Gastrocnemius medialis (tissue), 4 donors: ENCODE data around the gene EFS. TPM values are rescaled to one million over a fixed set of nuclear protein-coding genes. Genes with fewer than 3 reads are reported as not detected.
"Not testable (repeated sequence)": the region's sequence is repeated elsewhere in the genome, so short reads cannot be mapped to it uniquely, and the experiment has no call there.

Experiments
- ATAC-seq, 2 donors: fragments of 150-250 bp; one replicate each; pipeline ENCODE4 v1.9.1; 2016
- DNase-seq, 2 donors: peaks; one replicate each; pipeline ENCODE4 v3.0.0-alpha.2; 2019
- H3K27ac ChIP-seq, 4 donors: fragments of 200-600 bp; sonication (generic); 1 replicate in 1 of 4; 2 replicates in 3 of 4; pipeline ENCODE4 v1.5.1; 2016 to 2018; ENCODE audit warnings: mild to moderate bottlenecking in 2 of 4, moderate library complexity in 1 of 4
- H3K27me3 ChIP-seq, 3 donors: fragments of 200-600 bp; sonication (generic) in 2 of 3; 1 replicate in 1 of 3; 2 replicates in 2 of 3; pipeline versions ENCODE4 v1.5.1 to v1.6.0; 2016 to 2019; ENCODE audit warnings: mild to moderate bottlenecking in 1 of 3, moderate library complexity in 1 of 3
- H3K36me3 ChIP-seq, 2 donors: fragments of 200-600 bp; sonication (generic) in 1 of 2; one replicate each; pipeline ENCODE4 v1.5.1; 2017 to 2018
- H3K4me1 ChIP-seq, 2 donors: fragments of 200-600 bp; sonication (generic) in 1 of 2; one replicate each; pipeline ENCODE4 v1.5.1; 2016 to 2017; ENCODE audit warnings: mild to moderate bottlenecking in 2 of 2
- H3K4me3 ChIP-seq, 4 donors: fragments of 200-600 bp; sonication (generic) in 3 of 4; 1 replicate in 1 of 4; 2 replicates in 3 of 4; pipeline ENCODE4 v1.5.1; 2016 to 2019; ENCODE audit warnings: mild to moderate bottlenecking in 2 of 4
- H3K9me3 ChIP-seq, 3 donors: fragments of 200-600 bp; sonication (generic) in 2 of 3; 1 replicate in 1 of 3; 2 replicates in 2 of 3; pipeline ENCODE4 v1.5.1; 2016 to 2019
- CTCF ChIP-seq, 5 experiments: fragments of 450-650 bp in 3 of 5; fragments of 200-600 bp in 2 of 5; sonication (generic) in 2 of 5; IDR thresholded peaks in 4 of 5; conservative IDR thresholded peaks in 1 of 5; 1 replicate in 4 of 5; 2 replicates in 1 of 5; pipeline ENCODE4 v1.5.1; 2016 to 2019; ENCODE audit warnings: antibody characterized with exemption in 5 of 5, mild to moderate bottlenecking in 3 of 5, moderate library complexity in 3 of 5
- POLR2A ChIP-seq, 2 donors: fragments of 450-650 bp; IDR thresholded peaks; one replicate each; pipeline ENCODE4 v1.6.1; 2017; ENCODE audit warnings: antibody characterized with exemption in 2 of 2, mild to moderate bottlenecking in 2 of 2, moderate library complexity in 2 of 2
- in situ Hi-C, 4 donors: fragments of 200-750 bp; cut with MboI; loops; one replicate each; pipeline versions ENCODE4 v1.15.0 to v1.8.0; 2017; ENCODE audit warnings: low sequenced_read_pairs in 4 of 4
- intact Hi-C: fragments of 100-400 bp; cut with DNase I; formaldehyde crosslinking; loops from one replicate; pipeline ENCODE4 v1.15.1; 2023; ENCODE audit warnings: low total_unique reads
- total RNA-seq, 4 donors: library from RNA; depleted of rRNA; stranded (reverse); fragments of >200 nt; gene quantifications; one replicate each; pipeline versions ENCODE4 v1.1.0 to v1.2.3, GENCODE V29; 2016

The EFS gene
- total RNA-seq, 4 donors from 2014 or later = 0.31 to 4.1 (median 1.6) TPM

- in situ Hi-C loops = no loop called here
- Histone ChIP-seq H3K4me1 (peaks cover 0 to 6% of the 10 kb centered on the region in 2 donors), H3K27ac (peak overlapping the region in 3 of 4 donors; percentile 84 to 90 (median 85)), H3K36me3 (peaks cover 0 to 1% of the 10 kb centered on the region in 2 donors), H3K9me3 (no peaks in the 10 kb centered on the region), H3K27me3 (no peaks in the 10 kb centered on the region), H3K4me3 (no peak overlapping the region)
- ATAC-seq (peak in 1 of 2 donors; percentile 29), DNase-seq (peak in 1 of 2 donors; percentile 70)
- TF ChIP-seq CTCF (IDR thresholded peaks at IDR 0.05 in 4 of 5, conservative IDR thresholded peaks at IDR 0.05 in 1 of 5) (no peak), POLR2A (IDR thresholded peaks at IDR 0.05) (no peak)
- intact Hi-C loops = no loop called here
Observed at GRCh38 chr14:23401291-23401690, 36.3 kb upstream of the EFS start.

GRCh38 chr14:23400496-23401149, 35.7 kb upstream of the EFS start:
- H3K4me1 ChIP-seq, ATAC-seq, DNase-seq, intact Hi-C loops, H3K27me3 ChIP-seq, H3K36me3 ChIP-seq, H3K4me3 ChIP-seq, H3K9me3 ChIP-seq, in situ Hi-C loops: not testable (repeated sequence)
- H3K27ac ChIP-seq = peak overlapping the region in 3 of 4 donors; percentile 84 to 90 (median 85)

- Histone ChIP-seq H3K4me3 (no peak overlapping the region), H3K27ac (peak overlapping the region in 3 of 4 donors; percentile 84 to 90 (median 85)), H3K36me3 (peaks cover 0 to 8% of the 10 kb centered on the region in 2 donors), H3K9me3 (no peaks in the 10 kb centered on the region), H3K27me3 (no peaks in the 10 kb centered on the region), H3K4me1 (no peaks in the 10 kb centered on the region)
- in situ Hi-C loops = no loop called here
- DNase-seq = peak in 1 of 2 donors; percentile 39
- intact Hi-C loops = no loop called here
- peak in 1 of 2 donors; percentile 19 for ATAC-seq
- TF ChIP-seq POLR2A (IDR thresholded peaks at IDR 0.05) = no peak
Observed at GRCh38 chr14:23399591-23399990, 34.6 kb upstream of the EFS start.

- H3K9me3 ChIP-seq = no peaks in the 10 kb centered on the region
- no peaks in the 10 kb centered on the region for H3K27me3 ChIP-seq
- H3K4me1 ChIP-seq = no peaks in the 10 kb centered on the region
- intact Hi-C loops = no loop called here
- H3K27ac ChIP-seq = peak overlapping the region in 3 of 4 donors; percentile 84 to 90 (median 85)
- H3K36me3 ChIP-seq = peaks cover 0 to 8% of the 10 kb centered on the region in 2 donors
- H3K4me3 ChIP-seq = no peak overlapping the region
- in situ Hi-C loops = no loop called here
- no peak for ATAC-seq
- DNase-seq = no peak
- no peak for TF ChIP-seq CTCF (IDR thresholded peaks at IDR 0.05 in 4 of 5, conservative IDR thresholded peaks at IDR 0.05 in 1 of 5)
- TF ChIP-seq POLR2A (IDR thresholded peaks at IDR 0.05) = no peak
Observed at GRCh38 chr14:23399136-23399535, 34.2 kb upstream of the EFS start.

GRCh38 chr14:23398348-23398747, 33.4 kb upstream of the EFS start:
- in situ Hi-C loops = no loop called here
- Histone ChIP-seq H3K4me1 (no peaks in the 10 kb centered on the region), H3K27me3 (no peaks in the 10 kb centered on the region), H3K9me3 (no peaks in the 10 kb centered on the region), H3K36me3 (peaks cover 0 to 9% of the 10 kb centered on the region in 2 donors), H3K4me3 (no peak overlapping the region), H3K27ac (peak overlapping the region in 3 of 4 donors; percentile 84 to 90 (median 85))
- ATAC-seq (peak; percentile 39 to 78), DNase-seq (peak; percentile 40 to 67)
- TF ChIP-seq CTCF (IDR thresholded peaks at IDR 0.05 in 4 of 5, conservative IDR thresholded peaks at IDR 0.05 in 1 of 5) (no peak), POLR2A (IDR thresholded peaks at IDR 0.05) (no peak)
- intact Hi-C loops = no loop called here
